H1 (cell line): Measurements from ENCODE around the gene MCEE. TPM values are rescaled to one million over a fixed set of nuclear protein-coding genes. Genes with fewer than 3 reads are reported as not detected.

ENCODE experiments used
- CTCF ChIA-PET: fragments of 300-600 bp; sonication (Branson Sonifier 250); formaldehyde crosslinking; loops from one replicate; lab custom pipeline; 2021; ENCODE audit not compliant: partially characterized antibody; lab: Charles Lee
- POLR2A ChIA-PET: fragments of 300-600 bp; sonication (Branson Sonifier 250); formaldehyde crosslinking; loops from one replicate; lab custom pipeline; 2021; ENCODE audit warnings: inconsistent platforms; ENCODE audit not compliant: partially characterized antibody; lab: Charles Lee
- DNase-seq, 2 experiments: peaks; one replicate each; pipeline versions ENCODE4 v3.0.0 to v3.0.0-alpha.2; 2010 to 2022; ENCODE audit warnings: low spot score in 2 of 2, low read depth in 1 of 2, mixed read lengths in 1 of 2
- FAIRE-seq: peaks from 2 replicates; lab custom pipeline; 2011; peaks lifted over from hg19 to GRCh38; lab: Jason Lieb, UNC
- H2AFZ ChIP-seq: 2 replicates; pipeline ENCODE4 v1.8.1; 2012; ENCODE audit warnings: low read length, inconsistent platforms
- H2AK5ac ChIP-seq: 2 replicates; pipeline ENCODE4 v1.6.1; 2013; ENCODE audit warnings: low read depth, low read length
- H2BK120ac ChIP-seq: replicated peaks from 2 replicates; pipeline ENCODE3; 2013; ENCODE audit warnings: low read depth, low read length, inconsistent platforms
- H2BK12ac ChIP-seq: 2 replicates; pipeline ENCODE4 v1.6.1; 2013; ENCODE audit warnings: low read depth, low read length
- H2BK15ac ChIP-seq: 2 replicates; pipeline ENCODE4 v1.6.1; 2013; ENCODE audit warnings: low read length
- H2BK20ac ChIP-seq: 2 replicates; pipeline ENCODE4 v1.6.1; 2013; ENCODE audit warnings: low read length
- H2BK5ac ChIP-seq: 2 replicates; pipeline ENCODE4 v1.6.1; 2013; ENCODE audit warnings: low read depth, low read length
- H3K14ac ChIP-seq: 2 replicates; pipeline ENCODE4 v1.6.1; 2013; ENCODE audit warnings: inconsistent platforms; ENCODE audit not compliant: insufficient read length
- H3K18ac ChIP-seq: 2 replicates; pipeline ENCODE4 v1.6.1; 2013; ENCODE audit warnings: low read length; ENCODE audit errors: extremely low read depth
- H3K23ac ChIP-seq: 2 replicates; pipeline ENCODE4 v1.6.1; 2013; ENCODE audit warnings: inconsistent platforms; ENCODE audit not compliant: insufficient read length
- H3K23me2 ChIP-seq: 2 replicates; pipeline ENCODE4 v1.6.1; 2013; ENCODE audit warnings: low read depth, low read length
- H3K27ac ChIP-seq: 2 replicates; pipeline ENCODE4 v1.6.1; 2011; ENCODE audit warnings: low read depth, low read length, inconsistent platforms
- H3K27me3 ChIP-seq, 4 experiments: replicated peaks in 1 of 4; 1 replicate in 1 of 4; 2 replicates in 3 of 4; pipeline versions ENCODE4 v1.6.1 to v1.8.1; 2011 to 2013; ENCODE audit warnings: low read length in 3 of 4, mild to moderate bottlenecking in 3 of 4, inconsistent platforms in 2 of 4, mixed read lengths in 2 of 4, moderate library complexity in 1 of 4; ENCODE audit not compliant: control insufficient read depth in 3 of 4, insufficient read depth in 3 of 4; ENCODE audit errors: extremely low read depth in 1 of 4
- H3K36me3 ChIP-seq, 4 experiments: 2 replicates each; pipeline versions ENCODE4 v1.6.1 to v1.8.1; 2011 to 2013; ENCODE audit warnings: mild to moderate bottlenecking in 4 of 4, low read length in 3 of 4, moderate library complexity in 2 of 4, control low read depth in 1 of 4, inconsistent platforms in 1 of 4; ENCODE audit not compliant: insufficient read depth in 4 of 4, control insufficient read depth in 2 of 4
- H3K4ac ChIP-seq: replicated peaks from 2 replicates; pipeline ENCODE3; 2013; ENCODE audit warnings: low read length, low read depth, mixed read lengths, inconsistent platforms; ENCODE audit not compliant: insufficient read length
- H3K4me1 ChIP-seq, 4 experiments: replicated peaks in 1 of 4; 1 replicate in 1 of 4; 2 replicates in 3 of 4; pipeline versions ENCODE4 v1.6.1 to v1.8.1; 2011 to 2013; ENCODE audit warnings: low read length in 3 of 4, inconsistent platforms in 2 of 4, mixed read lengths in 1 of 4; ENCODE audit not compliant: insufficient read depth in 4 of 4, control insufficient read depth in 3 of 4
- H3K4me2 ChIP-seq, 2 experiments: 2 replicates each; pipeline versions ENCODE4 v1.6.1 to v1.8.1; 2011 to 2013; ENCODE audit warnings: low read depth in 2 of 2, low read length in 2 of 2, control low read depth in 1 of 2, inconsistent platforms in 1 of 2, mild to moderate bottlenecking in 1 of 2; ENCODE audit not compliant: insufficient read depth in 1 of 2
- H3K4me3 ChIP-seq, 4 experiments: fragments of 200-600, 300-600 bp in 1 of 4; sonication (generic), shearing (Covaris generic), sonication (Bioruptor Twin) in 1 of 4; 2 replicates each; pipeline versions ENCODE4 v1.5.1 to v1.8.1; 2011 to 2016; ENCODE audit warnings: low read length in 4 of 4, low read depth in 3 of 4, control low read depth in 2 of 4, inconsistent platforms in 2 of 4, mild to moderate bottlenecking in 2 of 4, mixed read lengths in 1 of 4, moderate library complexity in 1 of 4; ENCODE audit not compliant: insufficient read depth in 2 of 4; ENCODE audit errors: extremely low read depth in 1 of 4
- H3K56ac ChIP-seq: replicated peaks from 2 replicates; pipeline ENCODE3; 2013; ENCODE audit warnings: low read depth, mild to moderate bottlenecking, mixed read lengths, low read length, inconsistent platforms; ENCODE audit not compliant: insufficient read length
- H3K79me1 ChIP-seq: 2 replicates; pipeline ENCODE4 v1.6.1; 2013; ENCODE audit warnings: low read depth, low read length, control low read depth
- H3K79me2 ChIP-seq, 2 experiments: 2 replicates each; pipeline versions ENCODE4 v1.6.1 to v1.8.1; 2012 to 2013; ENCODE audit warnings: low read length in 2 of 2, mild to moderate bottlenecking in 2 of 2, inconsistent platforms in 1 of 2; ENCODE audit not compliant: insufficient read depth in 2 of 2, control insufficient read depth in 1 of 2
- H3K9ac ChIP-seq, 4 experiments: replicated peaks in 1 of 4; 1 replicate in 1 of 4; 2 replicates in 3 of 4; pipeline versions ENCODE4 v1.6.1 to v1.8.1; 2011 to 2013; ENCODE audit warnings: low read depth in 3 of 4, low read length in 3 of 4, control low read depth in 2 of 4, mild to moderate bottlenecking in 2 of 4, moderate library complexity in 2 of 4, inconsistent platforms in 1 of 4; ENCODE audit errors: extremely low read depth in 1 of 4
- H3K9me3 ChIP-seq, 2 experiments: 2 replicates each; pipeline versions ENCODE4 v1.6.1 to v1.8.1; 2012 to 2013; ENCODE audit warnings: mild to moderate bottlenecking in 2 of 2, moderate library complexity in 2 of 2, control low read depth in 1 of 2, inconsistent platforms in 1 of 2, low read depth in 1 of 2, low read length in 1 of 2, mixed read lengths in 1 of 2; ENCODE audit not compliant: insufficient read depth in 2 of 2
- H4K20me1 ChIP-seq, 2 experiments: replicated peaks in 1 of 2; 2 replicates each; pipeline versions ENCODE3 to v1.8.1; 2011 to 2013; ENCODE audit warnings: inconsistent platforms in 2 of 2, low read length in 2 of 2, mild to moderate bottlenecking in 1 of 2; ENCODE audit not compliant: insufficient read depth in 2 of 2, control insufficient read depth in 1 of 2
- H4K5ac ChIP-seq: 2 replicates; pipeline ENCODE4 v1.6.1; 2013; ENCODE audit warnings: low read length, low read depth, mixed read lengths, inconsistent platforms; ENCODE audit not compliant: insufficient read length
- H4K8ac ChIP-seq: 2 replicates; pipeline ENCODE4 v1.8.0; 2013; ENCODE audit warnings: mild to moderate bottlenecking, moderate library complexity, low read length, inconsistent platforms; ENCODE audit not compliant: insufficient read depth; ENCODE audit errors: extremely low read depth
- H4K91ac ChIP-seq: replicated peaks from 2 replicates; pipeline ENCODE3; 2013; ENCODE audit warnings: low read length, mixed read lengths, inconsistent platforms; ENCODE audit not compliant: insufficient read length
- PHF8 ChIP-seq: fragments of 200-600 bp; sonication (generic); conservative IDR thresholded peaks from 2 replicates; pipeline ENCODE4 v1.7.1; 2012; ENCODE audit warnings: low read depth, mild to moderate bottlenecking, inconsistent platforms, low read length, moderate library complexity
- WGBS, 2 experiments: shearing (Covaris generic) in 1 of 2; methylation state at CpG; one replicate each; pipeline versions ENCODE4 v1.1.6 to v1.1.7; 2013 to 2015; ENCODE audit warnings: low lambda C conversion rate in 2 of 2, mixed read lengths in 2 of 2, inconsistent platforms in 1 of 2, low coverage in 1 of 2, missing lambda C conversion rate in 1 of 2; ENCODE audit not compliant: insufficient replicate concordance in 2 of 2, insufficient coverage in 1 of 2, insufficient read length in 1 of 2; ENCODE audit errors: extremely low coverage in 1 of 2, missing lambda C conversion rate in 1 of 2; 5-methylcytosine and 5-hydroxymethylcytosine counted together
- polyA plus RNA-seq, 7 experiments: library from polyadenylated mRNA; depleted of rRNA in 3 of 7; stranded (reverse) in 5 of 7; unstranded in 2 of 7; fragments of >200 nt in 5 of 7; fragments of 200-250 nt in 2 of 7; gene quantifications; 1 replicate in 5 of 7; 2 replicates in 1 of 7; 4 replicates in 1 of 7; pipeline versions ENCODE4 v1.2.1 to v1.2.3, GENCODE V29; 2011 to 2013; ENCODE audit warnings: missing spikeins in 2 of 7, mixed read lengths in 2 of 7
- total RNA-seq: library from RNA; stranded (reverse); fragmentation: NEBNext Ultra II Directional; extraction: Animal tissue kit (Norgen Biotek cat#: 25700); gene quantifications from 2 replicates; pipeline ENCODE4 v1.2.1, GENCODE V29; 2021

MCEE gene
- total and polyA plus RNA-seq, 2 of the 8 experiments (the other 6 are each of a cell fraction or from before 2014, with no cell fraction given): 7.3 to 14.1 TPM

- Histone ChIP-seq H4K20me1 (no peaks in the 10 kb centered on the region), H3K36me3 (no peaks in the 10 kb centered on the region), H3K14ac (no peak overlapping the region), H3K23ac (no peak overlapping the region), H3K9ac (no peak overlapping the region), H2AK5ac (no peak overlapping the region), H2BK20ac (no peak overlapping the region), H3K9me3 (no peaks in the 10 kb centered on the region), H3K4me3 (no peak overlapping the region), H3K4me1 (peaks cover 0 to 7% (median 5%) of the 10 kb centered on the region in 4 experiments; a peak in 4 of 7 replicates), H4K91ac (no peak overlapping the region), H2AFZ (no peak overlapping the region), H4K8ac (no peak overlapping the region), H4K5ac (no peak overlapping the region), H3K27ac (no peak overlapping the region), H2BK120ac (no peak overlapping the region), H3K27me3 (no peaks in the 10 kb centered on the region), H3K79me2 (no peaks in the 10 kb centered on the region), H3K18ac (no peak overlapping the region), H3K23me2 (no peaks in the 10 kb centered on the region), H3K56ac (no peak overlapping the region), H3K4me2 (no peak overlapping the region), H2BK12ac (peak overlapping the region; percentile 77; the same call in 1 of the 2 replicates), H2BK5ac (no peak overlapping the region), H3K79me1 (no peaks in the 10 kb centered on the region), H3K4ac (no peak overlapping the region), H2BK15ac (no peak overlapping the region)
- DNase-seq (no peak), FAIRE-seq (no peak)
- CTCF ChIA-PET: interaction anchor here (1.4 to 8.2 kb wide), 15 partner anchors 9 to 140 kb away, joined by 3 to 100 read pairs (median 11); partner anchors contain the start of genes MCEE, MPHOSPH10, NAGK and TEX261
- POLR2A ChIA-PET: interaction anchor here (0.9 to 3.8 kb wide), 5 partner anchors 10 to 34 kb away, joined by 3 to 18 read pairs (median 4); partner anchors contain the start of genes MCEE and MPHOSPH10
- WGBS, 2 experiments: 85% methylated on average over 2 of the region's 2 CpGs; no CpG with 5 or more reads in 1 of the 2 experiments
- no peak for TF ChIP-seq PHF8
Observed at GRCh38 chr2:71101656-71102055, 28.4 kb downstream of the MCEE start.
